IMR-90 (cell line): Measurements from ENCODE around the gene SLC8A1.

Experiments used
- BHLHE40 ChIP-seq: fragments of 150-350 bp; IDR thresholded peaks from 2 replicates; pipeline ENCODE4 v1.6.1; 2016; ENCODE audit warnings: mild to moderate bottlenecking, low read depth, low read length
- MAFK ChIP-seq: IDR thresholded peaks from 2 replicates; pipeline ENCODE4 v1.6.1; 2012; ENCODE audit warnings: low read depth, low read length, improper control_type of control experiment
- MXI1 ChIP-seq: IDR thresholded peaks from 2 replicates; pipeline ENCODE4 v1.6.1; 2012; ENCODE audit warnings: low read depth, mild to moderate bottlenecking, low read length, moderate library complexity, borderline replicate concordance
- POLR2A ChIP-seq: IDR thresholded peaks from 2 replicates; pipeline ENCODE4 v1.6.1; 2012; ENCODE audit warnings: mild to moderate bottlenecking, low read depth, low read length
- RFX5 ChIP-seq: IDR thresholded peaks from 2 replicates; pipeline ENCODE4 v1.8.0; 2012; ENCODE audit warnings: low read depth, mild to moderate bottlenecking, low read length, moderate library complexity
- SMC3 ChIP-seq: fragments of 150-350 bp; IDR thresholded peaks from 2 replicates; pipeline ENCODE4 v1.6.1; 2016; ENCODE audit warnings: low read depth, mild to moderate bottlenecking, antibody characterized with exemption, low read length, moderate library complexity
- TF ChIP-seq, protein P1 (sequence below): fragments of 150-350 bp; IDR thresholded peaks from 2 replicates; pipeline ENCODE4 v1.6.1; 2017; ENCODE audit warnings: mild to moderate bottlenecking, antibody characterized with exemption, low read length, low read depth
- TF ChIP-seq, protein P2 (sequence below): conservative IDR thresholded peaks from 2 replicates; pipeline ENCODE4 v1.5.1; 2012; ENCODE audit warnings: mild to moderate bottlenecking, low read depth, low read length, improper control_type of control experiment
- TF ChIP-seq, protein P3 (sequence below): fragments of 150-350 bp; IDR thresholded peaks from 2 replicates; pipeline ENCODE4 v1.6.1; 2016; ENCODE audit warnings: low read depth, mild to moderate bottlenecking, low read length, moderate library complexity, borderline replicate concordance

DNA sequence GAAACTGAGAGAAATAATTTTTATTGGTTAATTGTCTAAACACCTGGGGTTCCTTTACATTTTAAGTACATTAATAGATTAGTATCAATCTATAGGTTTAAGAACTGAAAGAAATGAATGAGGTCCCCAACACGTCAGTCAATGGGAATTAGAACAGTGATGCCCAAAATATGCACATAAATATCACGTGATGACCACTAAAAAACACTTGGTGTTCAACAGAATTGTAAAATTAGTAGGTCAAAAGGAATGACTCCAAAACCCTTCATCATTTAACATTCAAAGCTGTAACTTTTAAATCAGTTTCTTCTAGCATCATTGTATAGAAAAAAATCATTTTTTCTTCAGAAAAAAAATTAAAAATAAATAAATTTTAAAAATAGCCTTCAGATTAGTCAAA is 140.9 kb downstream of the SLC8A1 start:
- TF ChIP-seq, protein P1, sequence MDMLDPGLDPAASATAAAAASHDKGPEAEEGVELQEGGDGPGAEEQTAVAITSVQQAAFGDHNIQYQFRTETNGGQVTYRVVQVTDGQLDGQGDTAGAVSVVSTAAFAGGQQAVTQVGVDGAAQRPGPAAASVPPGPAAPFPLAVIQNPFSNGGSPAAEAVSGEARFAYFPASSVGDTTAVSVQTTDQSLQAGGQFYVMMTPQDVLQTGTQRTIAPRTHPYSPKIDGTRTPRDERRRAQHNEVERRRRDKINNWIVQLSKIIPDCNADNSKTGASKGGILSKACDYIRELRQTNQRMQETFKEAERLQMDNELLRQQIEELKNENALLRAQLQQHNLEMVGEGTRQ, result no peak
- TF ChIP-seq MXI1, result no peak
- TF ChIP-seq, protein P2, sequence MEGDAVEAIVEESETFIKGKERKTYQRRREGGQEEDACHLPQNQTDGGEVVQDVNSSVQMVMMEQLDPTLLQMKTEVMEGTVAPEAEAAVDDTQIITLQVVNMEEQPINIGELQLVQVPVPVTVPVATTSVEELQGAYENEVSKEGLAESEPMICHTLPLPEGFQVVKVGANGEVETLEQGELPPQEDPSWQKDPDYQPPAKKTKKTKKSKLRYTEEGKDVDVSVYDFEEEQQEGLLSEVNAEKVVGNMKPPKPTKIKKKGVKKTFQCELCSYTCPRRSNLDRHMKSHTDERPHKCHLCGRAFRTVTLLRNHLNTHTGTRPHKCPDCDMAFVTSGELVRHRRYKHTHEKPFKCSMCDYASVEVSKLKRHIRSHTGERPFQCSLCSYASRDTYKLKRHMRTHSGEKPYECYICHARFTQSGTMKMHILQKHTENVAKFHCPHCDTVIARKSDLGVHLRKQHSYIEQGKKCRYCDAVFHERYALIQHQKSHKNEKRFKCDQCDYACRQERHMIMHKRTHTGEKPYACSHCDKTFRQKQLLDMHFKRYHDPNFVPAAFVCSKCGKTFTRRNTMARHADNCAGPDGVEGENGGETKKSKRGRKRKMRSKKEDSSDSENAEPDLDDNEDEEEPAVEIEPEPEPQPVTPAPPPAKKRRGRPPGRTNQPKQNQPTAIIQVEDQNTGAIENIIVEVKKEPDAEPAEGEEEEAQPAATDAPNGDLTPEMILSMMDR, result no peak
- no peak for TF ChIP-seq RFX5
- no peak for TF ChIP-seq POLR2A
- TF ChIP-seq, protein P3, sequence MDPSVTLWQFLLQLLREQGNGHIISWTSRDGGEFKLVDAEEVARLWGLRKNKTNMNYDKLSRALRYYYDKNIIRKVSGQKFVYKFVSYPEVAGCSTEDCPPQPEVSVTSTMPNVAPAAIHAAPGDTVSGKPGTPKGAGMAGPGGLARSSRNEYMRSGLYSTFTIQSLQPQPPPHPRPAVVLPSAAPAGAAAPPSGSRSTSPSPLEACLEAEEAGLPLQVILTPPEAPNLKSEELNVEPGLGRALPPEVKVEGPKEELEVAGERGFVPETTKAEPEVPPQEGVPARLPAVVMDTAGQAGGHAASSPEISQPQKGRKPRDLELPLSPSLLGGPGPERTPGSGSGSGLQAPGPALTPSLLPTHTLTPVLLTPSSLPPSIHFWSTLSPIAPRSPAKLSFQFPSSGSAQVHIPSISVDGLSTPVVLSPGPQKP, result no peak
- no peak for TF ChIP-seq SMC3
- TF ChIP-seq MAFK, result no peak
- no peak for TF ChIP-seq BHLHE40
